Memory B cell (primary cell): ENCODE measurements around the gene ATRNL1.

ENCODE experiments used
- ATAC-seq: fragments of 150-1000 bp; cut with Tn5 transposase; 2 replicates; pipeline ENCODE4 v1.10.0; 2021; ENCODE audit warnings: low read depth, mild to moderate bottlenecking, moderate library complexity
- DNase-seq, 2 donors: peaks; one replicate each; pipeline ENCODE4 v3.0.0; 2022; ENCODE audit warnings: low spot score in 2 of 2
- H3K27ac Mint-ChIP-seq: one replicate; pipeline ENCODE4 v1.8.0; 2022; ENCODE audit warnings: mild to moderate bottlenecking, moderate library complexity, mixed read lengths
- H3K27me3 Mint-ChIP-seq: one replicate; pipeline ENCODE4 v1.8.0; 2022; ENCODE audit warnings: mixed read lengths
- H3K36me3 Mint-ChIP-seq: one replicate; pipeline ENCODE4 v1.8.0; 2022; ENCODE audit warnings: mild to moderate bottlenecking, mixed read lengths
- H3K4me1 Mint-ChIP-seq: one replicate; pipeline ENCODE4 v1.8.0; 2022; ENCODE audit warnings: mixed read lengths
- H3K4me3 Mint-ChIP-seq: one replicate; pipeline ENCODE4 v1.8.0; 2022; ENCODE audit warnings: mild to moderate bottlenecking, moderate library complexity, mixed read lengths
- H3K9me3 Mint-ChIP-seq: one replicate; pipeline ENCODE4 v1.8.0; 2022; ENCODE audit warnings: mixed read lengths

Gene ATRNL1

GRCh38 chr10:115762029-115762428 lies 668.9 kb downstream of the ATRNL1 start:
- H3K4me3 Mint-ChIP-seq, result no peak overlapping the region
- ATAC-seq, result no peak
- no peaks in the 10 kb centered on the region for H3K36me3 Mint-ChIP-seq

GRCh38 chr10:115771755-115772154 lies 678.6 kb downstream of the ATRNL1 start:
- Mint-ChIP-seq H3K27me3 (no peaks in the 10 kb centered on the region), H3K36me3 (no peaks in the 10 kb centered on the region), H3K9me3 (peaks cover 2% of the 10 kb centered on the region), H3K27ac (no peak overlapping the region), H3K4me3 (no peak overlapping the region), H3K4me1 (no peaks in the 10 kb centered on the region)
- no peak for DNase-seq
- ATAC-seq, result no peak

More at GRCh38 chr10:115762029-115762428, 668.9 kb downstream of the ATRNL1 start:
- Mint-ChIP-seq H3K27ac (no peak overlapping the region), H3K27me3 (no peaks in the 10 kb centered on the region), H3K4me1 (no peaks in the 10 kb centered on the region), H3K9me3 (peaks cover 3% of the 10 kb centered on the region)
- no peak for DNase-seq

- H3K36me3 Mint-ChIP-seq, result no peaks in the 10 kb centered on the region
- no peak for DNase-seq
- H3K9me3 Mint-ChIP-seq, result peaks cover under 1% of the 10 kb centered on the region
- no peak for ATAC-seq
- no peaks in the 10 kb centered on the region for H3K4me1 Mint-ChIP-seq
- no peak overlapping the region for H3K27ac Mint-ChIP-seq
- H3K4me3 Mint-ChIP-seq, result no peak overlapping the region
- H3K27me3 Mint-ChIP-seq, result no peaks in the 10 kb centered on the region
These were observed 679.4 kb downstream of the ATRNL1 start for GRCh38 chr10:115772606-115773005.

- no peaks in the 10 kb centered on the region for H3K27me3 Mint-ChIP-seq
- peaks cover 1% of the 10 kb centered on the region for H3K9me3 Mint-ChIP-seq
- DNase-seq (no peak), ATAC-seq (no peak)
- H3K36me3 Mint-ChIP-seq, result no peaks in the 10 kb centered on the region
- no peak overlapping the region for H3K27ac Mint-ChIP-seq
- H3K4me1 Mint-ChIP-seq, result no peaks in the 10 kb centered on the region
- no peak overlapping the region for H3K4me3 Mint-ChIP-seq
These were observed 680.7 kb downstream of the ATRNL1 start for GRCh38 chr10:115773832-115774231.

- no peaks in the 10 kb centered on the region for H3K27me3 Mint-ChIP-seq
- H3K36me3 Mint-ChIP-seq, result no peaks in the 10 kb centered on the region
- no peaks in the 10 kb centered on the region for H3K4me1 Mint-ChIP-seq
- H3K9me3 Mint-ChIP-seq, result peaks cover 1% of the 10 kb centered on the region
- H3K27ac Mint-ChIP-seq, result no peak overlapping the region
- ATAC-seq, result no peak
- DNase-seq, result no peak
- H3K4me3 Mint-ChIP-seq, result no peak overlapping the region
These were observed 681.6 kb downstream of the ATRNL1 start for GRCh38 chr10:115774721-115775120.

- no peak overlapping the region for H3K4me3 Mint-ChIP-seq
- peaks cover 1% of the 10 kb centered on the region for H3K9me3 Mint-ChIP-seq
- no peaks in the 10 kb centered on the region for H3K36me3 Mint-ChIP-seq
- H3K27me3 Mint-ChIP-seq, result no peaks in the 10 kb centered on the region
- H3K4me1 Mint-ChIP-seq, result no peaks in the 10 kb centered on the region
- ATAC-seq (no peak), DNase-seq (no peak)
- no peak overlapping the region for H3K27ac Mint-ChIP-seq
These were observed 684.5 kb downstream of the ATRNL1 start for GRCh38 chr10:115777646-115778045.

GRCh38 chr10:115790220-115790619 lies 697.1 kb downstream of the ATRNL1 start:
- H3K27ac Mint-ChIP-seq, result no peak overlapping the region
- H3K9me3 Mint-ChIP-seq, result peaks cover 6% of the 10 kb centered on the region
- no peaks in the 10 kb centered on the region for H3K27me3 Mint-ChIP-seq
- DNase-seq (no peak), ATAC-seq (no peak)
- no peaks in the 10 kb centered on the region for H3K36me3 Mint-ChIP-seq
- H3K4me1 Mint-ChIP-seq, result no peaks in the 10 kb centered on the region
- H3K4me3 Mint-ChIP-seq, result no peak overlapping the region

- Mint-ChIP-seq H3K27me3 (no peaks in the 10 kb centered on the region), H3K4me3 (no peak overlapping the region), H3K9me3 (peaks cover 6% of the 10 kb centered on the region), H3K4me1 (no peaks in the 10 kb centered on the region), H3K36me3 (no peaks in the 10 kb centered on the region), H3K27ac (no peak overlapping the region)
- DNase-seq (no peak), ATAC-seq (no peak)
These were observed 702.8 kb downstream of the ATRNL1 start for GRCh38 chr10:115795964-115796363.

- Mint-ChIP-seq H3K27me3 (no peaks in the 10 kb centered on the region), H3K4me3 (no peak overlapping the region), H3K4me1 (no peaks in the 10 kb centered on the region), H3K27ac (no peak overlapping the region), H3K9me3 (no peaks in the 10 kb centered on the region), H3K36me3 (no peaks in the 10 kb centered on the region)
- no peak for ATAC-seq
- DNase-seq, result no peak
These were observed 708.3 kb downstream of the ATRNL1 start for GRCh38 chr10:115801457-115801856.

- DNase-seq, result no peak
- Mint-ChIP-seq H3K36me3 (no peaks in the 10 kb centered on the region), H3K4me3 (no peak overlapping the region), H3K4me1 (no peaks in the 10 kb centered on the region), H3K27me3 (no peaks in the 10 kb centered on the region), H3K27ac (no peak overlapping the region), H3K9me3 (no peaks in the 10 kb centered on the region)
- no peak for ATAC-seq
These were observed 708.8 kb downstream of the ATRNL1 start for GRCh38 chr10:115801992-115802391.

- Mint-ChIP-seq H3K4me3 (no peak overlapping the region), H3K27ac (no peak overlapping the region), H3K36me3 (no peaks in the 10 kb centered on the region), H3K9me3 (no peaks in the 10 kb centered on the region), H3K4me1 (no peaks in the 10 kb centered on the region), H3K27me3 (no peaks in the 10 kb centered on the region)
- ATAC-seq, result no peak
- DNase-seq, result no peak
These were observed 709.7 kb downstream of the ATRNL1 start for GRCh38 chr10:115802911-115803310.

- Mint-ChIP-seq H3K4me1 (no peaks in the 10 kb centered on the region), H3K27ac (no peak overlapping the region), H3K4me3 (no peak overlapping the region), H3K36me3 (no peaks in the 10 kb centered on the region), H3K9me3 (peaks cover 1% of the 10 kb centered on the region), H3K27me3 (no peaks in the 10 kb centered on the region)
- DNase-seq (no peak), ATAC-seq (no peak)
These were observed 721.4 kb downstream of the ATRNL1 start for GRCh38 chr10:115814542-115814941.

GRCh38 chr10:115818012-115818411 lies 724.8 kb downstream of the ATRNL1 start:
- DNase-seq (no peak), ATAC-seq (no peak)
- Mint-ChIP-seq H3K27me3 (no peaks in the 10 kb centered on the region), H3K4me3 (no peak overlapping the region), H3K36me3 (peaks cover 3% of the 10 kb centered on the region), H3K9me3 (peaks cover 9% of the 10 kb centered on the region), H3K4me1 (no peaks in the 10 kb centered on the region), H3K27ac (no peak overlapping the region)

- no peaks in the 10 kb centered on the region for H3K4me1 Mint-ChIP-seq
- H3K27me3 Mint-ChIP-seq, result no peaks in the 10 kb centered on the region
- H3K36me3 Mint-ChIP-seq, result peaks cover 3% of the 10 kb centered on the region
- H3K4me3 Mint-ChIP-seq, result no peak overlapping the region
- no peak for DNase-seq
- no peak for ATAC-seq
- peaks cover 8% of the 10 kb centered on the region for H3K9me3 Mint-ChIP-seq
- H3K27ac Mint-ChIP-seq, result no peak overlapping the region
These were observed 733.2 kb downstream of the ATRNL1 start for GRCh38 chr10:115826396-115826795.

GRCh38 chr10:115827231-115828009 lies 734.3 kb downstream of the ATRNL1 start:
- Mint-ChIP-seq H3K27me3 (no peaks in the 10 kb centered on the region), H3K27ac (no peak overlapping the region), H3K4me1 (no peaks in the 10 kb centered on the region), H3K9me3 (no peaks in the 10 kb centered on the region), H3K4me3 (no peak overlapping the region), H3K36me3 (no peaks in the 10 kb centered on the region)
- DNase-seq, result no peak
- ATAC-seq, result no peak
